SHP77 treated with DMSO at 0.1 percent for 48 hours (cell line): ENCODE data around the gene ATG7.

ENCODE experiments used
- DNase-seq: peaks from one replicate; lab custom pipeline; 2025; lab: John Stamatoyannopoulos, UW

The ATG7 gene

GRCh38 chr3:11271986-11272904 lies at the start of gene ATG7:
Gene ATG7, plus strand, starts transcription at chr3:11272397. Its CDS starts 26,299 bp downstream, at chr3:11298696.
- DNase-seq: peak; percentile 91

GRCh38 chr3:11224010-11224409 lies 48.2 kb upstream of the ATG7 start:
- DNase-seq: no peak

GRCh38 chr3:11224870-11225229 lies 47.3 kb upstream of the ATG7 start:
- no peak for DNase-seq

- DNase-seq: no peak
Measured at GRCh38 chr3:11226042-11226370, 46.2 kb upstream of the ATG7 start.

DNA sequence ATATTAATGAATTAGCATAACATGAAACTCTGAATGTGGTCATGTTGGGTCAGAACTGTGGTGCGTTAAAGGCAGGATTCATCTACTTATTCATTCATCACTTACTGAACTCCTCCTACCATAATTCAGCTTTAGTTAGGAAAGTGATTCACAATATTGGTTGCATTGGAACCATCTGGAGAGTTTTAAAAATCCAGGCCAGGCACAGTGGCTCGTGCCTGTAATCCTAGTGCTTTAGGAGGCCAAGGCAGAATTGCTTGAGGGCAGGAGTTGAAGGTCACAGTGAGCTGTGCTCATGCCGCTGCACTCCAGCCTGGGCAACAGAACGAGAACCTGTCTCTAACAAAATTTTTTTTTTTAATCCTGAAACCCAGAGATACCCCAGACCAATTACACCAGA lies 44.2 kb upstream of the ATG7 start:
- no peak for DNase-seq

- no peak for DNase-seq
Measured at GRCh38 chr3:11230125-11230524, 42.1 kb upstream of the ATG7 start.

GRCh38 chr3:11230832-11231231 lies 41.4 kb upstream of the ATG7 start:
- DNase-seq: no peak

DNA sequence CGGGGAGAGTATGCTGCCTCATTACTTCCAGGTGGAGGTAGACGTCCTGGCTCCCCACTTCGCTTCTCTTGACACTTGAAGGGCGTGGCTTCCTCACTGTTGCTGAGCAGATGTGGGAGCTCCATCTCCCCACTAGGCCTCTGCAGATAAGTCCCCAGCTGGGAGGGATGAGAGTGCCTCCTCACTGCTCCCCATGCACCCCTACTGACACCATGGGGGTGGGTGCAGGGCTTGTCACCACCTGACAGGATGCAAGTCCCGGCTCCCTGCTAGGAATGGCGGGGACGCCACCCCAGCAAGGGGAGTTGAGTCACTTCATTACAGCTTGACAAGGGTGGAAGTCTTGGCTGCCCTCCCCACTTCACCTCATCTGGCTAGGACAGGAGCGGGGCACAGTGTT lies 36.8 kb upstream of the ATG7 start:
- DNase-seq: no peak

DNA sequence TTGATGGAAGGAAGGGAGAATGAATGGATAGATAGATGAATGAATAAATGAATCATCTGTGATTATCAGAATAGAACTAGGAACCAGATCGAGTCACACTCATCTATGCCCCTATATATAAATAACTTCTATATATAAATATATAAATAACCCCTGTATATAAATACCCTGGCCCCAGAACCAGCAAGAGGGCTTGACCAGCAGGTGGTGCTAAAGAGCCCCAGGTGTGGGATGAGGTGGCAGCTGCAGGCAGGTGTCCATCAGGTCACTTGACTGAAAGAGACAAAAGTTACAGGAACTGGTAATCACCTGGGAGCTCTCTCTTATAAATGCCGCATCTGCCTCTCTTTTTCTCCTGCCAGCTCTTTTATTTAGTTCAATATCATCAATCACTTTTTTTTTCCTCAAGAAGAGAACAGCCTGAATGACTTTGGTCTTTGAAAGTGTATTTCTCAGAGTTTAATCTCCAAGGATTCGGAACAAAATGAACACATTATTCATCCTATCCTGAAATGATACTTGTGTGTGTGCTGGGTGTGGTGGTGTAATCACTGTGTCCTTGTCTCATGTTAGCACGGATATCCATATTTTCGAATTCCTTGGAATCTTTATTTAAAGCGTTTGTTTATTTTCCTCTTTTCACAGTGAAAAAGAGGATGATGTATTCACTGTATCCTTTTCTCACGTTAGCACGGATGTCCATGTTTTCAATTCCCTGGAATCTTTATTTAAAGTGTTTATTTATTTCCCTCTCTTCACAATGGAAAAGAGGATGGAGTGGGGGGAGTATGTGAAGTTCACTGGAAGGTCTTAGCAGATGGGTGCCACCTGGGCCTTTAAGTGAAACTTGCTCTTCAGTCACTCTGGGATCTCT lies 35.4 kb upstream of the ATG7 start:
- peak; percentile 41 for DNase-seq

- DNase-seq: no peak
Measured at GRCh38 chr3:11238060-11238459, 34.1 kb upstream of the ATG7 start.

- no peak for DNase-seq
Measured at GRCh38 chr3:11238880-11239279, 33.3 kb upstream of the ATG7 start.

GRCh38 chr3:11239796-11240195 lies 32.4 kb upstream of the ATG7 start:
- no peak for DNase-seq

- no peak for DNase-seq
Measured at GRCh38 chr3:11240496-11240895, 31.7 kb upstream of the ATG7 start.

DNA sequence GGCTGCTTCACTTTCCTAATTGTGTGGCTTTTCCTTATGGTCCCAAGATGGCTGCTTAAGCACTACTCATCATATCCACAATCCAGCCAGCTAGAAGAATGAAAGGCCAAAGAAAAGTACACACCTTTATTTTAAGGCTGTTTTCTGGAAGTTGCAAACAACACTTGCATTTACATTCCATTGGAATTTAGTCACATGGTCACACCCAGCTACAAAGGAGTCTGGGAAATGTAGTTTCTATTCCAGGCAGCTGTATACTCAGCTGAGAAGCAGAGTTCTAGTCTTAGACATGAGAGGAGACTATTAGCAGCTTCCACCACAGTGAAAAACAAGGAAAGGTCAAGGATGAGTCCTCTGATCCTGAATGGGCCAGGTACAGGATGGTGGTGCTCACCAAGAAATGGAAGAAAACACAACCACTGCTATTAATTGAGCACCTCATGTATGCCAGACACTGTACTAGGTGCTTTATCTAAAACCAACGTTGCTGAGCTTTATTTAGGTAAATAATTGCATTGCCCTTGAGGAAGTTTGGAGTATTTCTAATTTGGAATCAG lies 28.0 kb upstream of the ATG7 start:
- no peak for DNase-seq

GRCh38 chr3:11245276-11245675 lies 26.9 kb upstream of the ATG7 start:
- no peak for DNase-seq

GRCh38 chr3:11245827-11246662 lies 26.2 kb upstream of the ATG7 start:
- DNase-seq: no peak

- no peak for DNase-seq
Measured at GRCh38 chr3:11246663-11246970, 25.6 kb upstream of the ATG7 start.

DNA sequence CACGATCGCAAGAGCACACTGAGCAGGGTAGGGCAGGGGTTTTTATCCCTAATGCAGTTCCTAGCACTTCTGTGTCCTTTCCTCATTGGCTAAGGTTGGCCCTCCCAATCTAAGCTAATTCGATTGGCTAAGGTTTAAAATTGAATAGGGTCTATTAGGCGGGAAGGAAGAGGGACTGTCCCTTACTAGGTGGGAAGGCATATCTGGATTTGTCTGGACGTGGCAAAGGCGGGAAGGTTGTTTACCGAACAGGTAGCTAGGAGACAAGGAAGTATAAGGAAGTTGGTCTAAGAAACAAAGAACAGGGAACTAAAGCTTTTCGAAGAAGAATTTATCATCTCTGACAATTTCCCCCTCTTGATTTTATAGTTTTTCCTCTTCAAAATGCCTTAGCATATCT lies 24.8 kb upstream of the ATG7 start:
- no peak for DNase-seq

DNA sequence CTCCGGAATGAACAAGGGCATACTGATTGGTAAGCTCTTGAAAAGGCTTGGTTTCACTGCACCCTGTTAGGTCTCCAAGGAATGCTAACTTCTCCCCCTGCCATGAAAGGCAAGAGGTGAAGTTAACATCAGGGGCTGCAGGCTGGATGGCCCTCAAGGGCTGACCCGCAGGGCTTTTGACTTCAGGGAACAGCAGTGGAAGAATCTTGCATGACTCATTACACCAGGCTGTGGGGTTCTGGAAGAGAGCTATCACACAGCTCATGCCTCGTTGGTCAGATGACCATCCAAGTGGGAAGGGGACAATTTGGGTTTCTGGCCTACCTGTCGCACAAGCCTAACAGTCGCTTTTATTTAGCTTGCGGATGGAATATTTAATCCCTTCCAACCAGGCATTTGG lies 23.6 kb upstream of the ATG7 start:
- no peak for DNase-seq

GRCh38 chr3:11250902-11251806 lies 21.0 kb upstream of the ATG7 start:
- DNase-seq: no peak

GRCh38 chr3:11251807-11252176 lies 20.4 kb upstream of the ATG7 start:
- DNase-seq: no peak
